Endodermal cell (in vitro differentiated cells): ENCODE measurements around the gene YPEL4. TPM values are rescaled to one million over a fixed set of nuclear protein-coding genes. Genes with fewer than 3 reads are reported as not detected.

Experiments used
- DNase-seq: peaks from one replicate; pipeline ENCODE4 v3.0.0-alpha.2; 2017
- H3K27ac ChIP-seq: 2 replicates; pipeline ENCODE4 v1.5.1; 2013; ENCODE audit warnings: mild to moderate bottlenecking, low read depth, low read length, moderate library complexity
- H3K27me3 ChIP-seq: 2 replicates; pipeline ENCODE4 v1.6.1; 2013; ENCODE audit warnings: mild to moderate bottlenecking, low read length, moderate library complexity; ENCODE audit not compliant: insufficient read depth, control insufficient read depth, poor library complexity, severe bottlenecking
- H3K36me3 ChIP-seq: 2 replicates; pipeline ENCODE4 v1.7.0; 2013; ENCODE audit warnings: mild to moderate bottlenecking, low read length, moderate library complexity; ENCODE audit not compliant: control insufficient read depth, insufficient read depth
- H3K4me1 ChIP-seq: one replicate; pipeline ENCODE4 v1.7.0; 2013; ENCODE audit warnings: low read length; ENCODE audit not compliant: control insufficient read depth, insufficient read depth
- H3K4me3 ChIP-seq: 2 replicates; pipeline ENCODE4 v1.5.1; 2013; ENCODE audit warnings: mild to moderate bottlenecking, low read length, moderate library complexity
- H3K9ac ChIP-seq: 2 replicates; pipeline ENCODE4 v1.6.1; 2013; ENCODE audit warnings: mild to moderate bottlenecking, low read length, moderate library complexity; ENCODE audit not compliant: poor library complexity, severe bottlenecking; ENCODE audit errors: extremely low read depth
- H3K9me3 ChIP-seq: 2 replicates; pipeline ENCODE4 v1.6.1; 2013; ENCODE audit warnings: mild to moderate bottlenecking, low read length, moderate library complexity; ENCODE audit not compliant: control insufficient read depth
- H3K27ac Mint-ChIP-seq: 2 replicates; pipeline ENCODE4 v1.8.0; 2020; ENCODE audit warnings: mixed read lengths
- H3K27me3 Mint-ChIP-seq: 2 replicates; pipeline ENCODE4 v1.8.0; 2021; ENCODE audit warnings: mild to moderate bottlenecking, mixed read lengths; ENCODE audit not compliant: insufficient read depth
- H3K36me3 Mint-ChIP-seq: 2 replicates; pipeline ENCODE4 v1.8.0; 2020; ENCODE audit warnings: low read depth, mixed read lengths
- H3K4me1 Mint-ChIP-seq: 2 replicates; pipeline ENCODE4 v1.8.0; 2020; ENCODE audit warnings: mixed read lengths
- H3K4me3 Mint-ChIP-seq: 2 replicates; pipeline ENCODE4 v1.8.0; 2020; ENCODE audit warnings: mild to moderate bottlenecking, moderate library complexity, mixed read lengths
- H3K9me3 Mint-ChIP-seq: 2 replicates; pipeline ENCODE4 v1.8.0; 2020; ENCODE audit warnings: mild to moderate bottlenecking, mixed read lengths
- CTCF ChIP-seq: fragments of 200-600 bp; sonication (generic); conservative IDR thresholded peaks from 2 replicates; pipeline ENCODE4 v1.5.0; 2021; ENCODE audit warnings: antibody characterized with exemption, mild to moderate bottlenecking
- WGBS, 2 experiments: methylation state at CpG; one replicate each; pipeline versions ENCODE4 v1.1.5 to v1.1.7; 2013; ENCODE audit warnings: missing lambda C conversion rate in 2 of 2, mixed read lengths in 1 of 2; ENCODE audit not compliant: insufficient coverage in 1 of 2, insufficient read length in 1 of 2; 5-methylcytosine and 5-hydroxymethylcytosine counted together
- microRNA-seq: library from miRNA; unstranded; fragments of <30 nt; microRNA quantifications from one replicate; pipeline ENCODE4 v1.2.0, GENCODE V29; 2020; ENCODE audit warnings: borderline microRNAs expressed
- total RNA-seq, 2 donors: library from RNA; stranded (reverse); fragmentation: NEBNext Ultra II Directional in 1 of 2; extraction: Animal tissue kit (Norgen Biotek cat#: 25700) in 1 of 2; gene quantifications; 2 replicates in 1 of 2; 3 replicates in 1 of 2; pipeline ENCODE4 v1.2.1, GENCODE V29; 2021

Gene YPEL4
- total RNA-seq, 2 donors from 2014 or later = not detected

- peaks cover 2% of the 10 kb centered on the region for H3K4me1 ChIP-seq
- Mint-ChIP-seq H3K27ac (peak within 1 kb of the TSS; percentile 57), H3K4me1 (peaks cover 35% of the 10 kb centered on the region), H3K4me3 (peak within 1 kb of the TSS; percentile 65), H3K27me3 (peaks cover 2% of the 10 kb centered on the region), H3K9me3 (no peaks in the 10 kb centered on the region), H3K36me3 (peaks cover 17% of the 10 kb centered on the region)
- peak within 1 kb of the TSS; percentile 92 for H3K27ac ChIP-seq
- no peaks in the 10 kb centered on the region for H3K27me3 ChIP-seq
- peak; percentile 79 for DNase-seq
- peak within 1 kb of the TSS; percentile 79 for H3K4me3 ChIP-seq
- peak within 1 kb of the TSS; percentile 57 for H3K9ac ChIP-seq
- H3K9me3 ChIP-seq = no peaks in the 10 kb centered on the region
- H3K36me3 ChIP-seq = no peaks in the 10 kb centered on the region
- WGBS, 2 experiments = 15 to 30% methylated on average over 2 to 10 of the region's 10 CpGs
- no peak for TF ChIP-seq CTCF
Observed at GRCh38 chr11:57597461-57597915, 52.2 kb downstream of the YPEL4 start, which contains the start of gene SERPING1. SERPING1 (plus strand) TSS chr11:57597685; CDS start chr11:57598271, 586 bp downstream.

GRCh38 chr11:57596266-57596885, 53.3 kb downstream of the YPEL4 start:
- H3K4me3 ChIP-seq = no peak overlapping the region
- no peaks in the 10 kb centered on the region for H3K36me3 ChIP-seq
- H3K36me3 Mint-ChIP-seq = peaks cover 11% of the 10 kb centered on the region
- WGBS, 2 experiments = 95 to 100% methylated on average over 2 to 4 of the region's 5 CpGs
- no peaks in the 10 kb centered on the region for H3K9me3 ChIP-seq
- peaks cover 35% of the 10 kb centered on the region for H3K4me1 Mint-ChIP-seq
- H3K27ac Mint-ChIP-seq = no peak overlapping the region
- no peak for TF ChIP-seq CTCF
- H3K4me1 ChIP-seq = peaks cover 2% of the 10 kb centered on the region
- no peak overlapping the region for H3K9ac ChIP-seq
- peaks cover 2% of the 10 kb centered on the region for H3K27me3 Mint-ChIP-seq
- no peaks in the 10 kb centered on the region for H3K9me3 Mint-ChIP-seq
- H3K27me3 ChIP-seq = no peaks in the 10 kb centered on the region
- no peak overlapping the region for H3K27ac ChIP-seq
- no peak for DNase-seq
- peak overlapping the region; percentile 65 for H3K4me3 Mint-ChIP-seq

Small RNA genes lying within 50 kb of the gene (microRNA-seq; reads per million reads assigned to microRNA genes)
- gene MIR130A = 3,903 reads per million, percentile 98 among the genes with 10 or more reads in this experiment

Other genes with a start within 250 kb of the YPEL4 start
- 10 to 100 TPM; 10.6 to 13.8 TPM for gene SLC43A3, start 222.8 kb downstream of the YPEL4 start, total RNA-seq
- 1 to 10 TPM in 1 of 2 donors, under 1 TPM in 1; 0.97 to 1.5 TPM for gene RTN4RL2, start 189.4 kb downstream of the YPEL4 start, total RNA-seq
- gene SLC43A1, start 134.2 kb downstream of the YPEL4 start, total RNA-seq = 1 to 10 TPM; 8.4 to 9.1 TPM
- gene TIMM10, start 119.2 kb downstream of the YPEL4 start, total RNA-seq = 10 to 100 TPM; 77.4 to 79.8 TPM
- gene SMTNL1, start 112.3 kb downstream of the YPEL4 start, total RNA-seq = under 1 TPM; 0.22 TPM
- gene UBE2L6, start 82.2 kb downstream of the YPEL4 start, total RNA-seq = 10 to 100 TPM in 1 of 2 donors, 1 to 10 TPM in 1; 8.1 to 11.3 TPM
- 10 to 100 TPM; 67.8 to 73.5 TPM for gene SERPING1, start 52.2 kb downstream of the YPEL4 start, total RNA-seq
- 10 to 100 TPM; 23.7 to 25.2 TPM for gene CLP1, start 7.8 kb upstream of the YPEL4 start, total RNA-seq
- gene ZDHHC5, start 18.2 kb upstream of the YPEL4 start, total RNA-seq = 10 to 100 TPM; 70.7 to 77.1 TPM
- gene MED19, start 62.3 kb upstream of the YPEL4 start, total RNA-seq = 10 to 100 TPM; 18.5 TPM
- 10 to 100 TPM; 67.6 to 79.2 TPM for gene TMX2, start 62.7 kb upstream of the YPEL4 start, total RNA-seq
- gene SELENOH, start 91.6 kb upstream of the YPEL4 start, total RNA-seq = 100 to 1,000 TPM; 213 to 226 TPM
- gene BTBD18, start 101.9 kb upstream of the YPEL4 start, total RNA-seq = not detected
- gene CTNND1, start 111.9 kb upstream of the YPEL4 start, total RNA-seq = 100 to 1,000 TPM; 190 to 216 TPM